GM06990 (cell line): ENCODE data around the gene RNF215.

Experiments used
- DNase-seq: peaks from one replicate; pipeline ENCODE4 v3.0.0-alpha.2; 2011; ENCODE audit not compliant: insufficient read length; ENCODE audit errors: extremely low read depth
- H3K27me3 ChIP-seq: replicated peaks from 2 replicates; pipeline ENCODE4 v1.6.0; 2011; ENCODE audit warnings: low read length; ENCODE audit not compliant: control insufficient read depth, insufficient read depth
- H3K36me3 ChIP-seq: 2 replicates; pipeline ENCODE4 v1.5.1; 2011; ENCODE audit warnings: low read length; ENCODE audit not compliant: control insufficient read depth, insufficient read depth
- H3K4me3 ChIP-seq: replicated peaks from 2 replicates; pipeline ENCODE4 v1.5.1; 2011; ENCODE audit warnings: low read depth, mild to moderate bottlenecking, control low read depth, low read length
- CTCF ChIP-seq: IDR thresholded peaks from 2 replicates; pipeline ENCODE4 v1.5.1; 2011; ENCODE audit warnings: low read length, control low read depth, mild to moderate bottlenecking, inconsistent platforms; ENCODE audit not compliant: insufficient read depth, poor library complexity, severe bottlenecking

RNF215 gene

GRCh38 chr22:30357650-30358215, 29.5 kb downstream of the RNF215 start:
- Histone ChIP-seq H3K4me3 (no peak overlapping the region), H3K27me3 (no peaks in the 10 kb centered on the region), H3K36me3 (peaks cover 2% of the 10 kb centered on the region)
- no peak for DNase-seq
- no peak for TF ChIP-seq CTCF

GRCh38 chr22:30357236-30357570, 30.0 kb downstream of the RNF215 start:
- Histone ChIP-seq H3K27me3 (no peaks in the 10 kb centered on the region), H3K36me3 (peaks cover 6% of the 10 kb centered on the region), H3K4me3 (peak overlapping the region; percentile 93)
- TF ChIP-seq CTCF, result no peak
- DNase-seq, result no peak

- TF ChIP-seq CTCF, result no peak
- Histone ChIP-seq H3K4me3 (peak within 1 kb of the TSS; percentile 93), H3K36me3 (peaks cover 11% of the 10 kb centered on the region), H3K27me3 (no peaks in the 10 kb centered on the region)
- DNase-seq, result peak; percentile 95
Measured at GRCh38 chr22:30356449-30357235, 30.6 kb downstream of the RNF215 start, which contains the start of the genes CCDC157 and SF3A1. TSS of gene CCDC157 (plus strand) at chr22:30357007. CDS start at chr22:30366001, 8,994 bp downstream. TSS of gene SF3A1 (minus strand) at chr22:30356894. CDS start at chr22:30356792, 102 bp downstream.

GRCh38 chr22:30354644-30355043, 32.6 kb downstream of the RNF215 start:
- Histone ChIP-seq H3K36me3 (peaks cover 13% of the 10 kb centered on the region), H3K27me3 (no peaks in the 10 kb centered on the region), H3K4me3 (peak overlapping the region; percentile 10)
- DNase-seq, result no peak
- TF ChIP-seq CTCF, result no peak

- H3K4me3 ChIP-seq, result no peak overlapping the region
- TF ChIP-seq CTCF, result no peak
- no peaks in the 10 kb centered on the region for H3K27me3 ChIP-seq
- DNase-seq, result no peak
- peaks cover 21% of the 10 kb centered on the region for H3K36me3 ChIP-seq
Measured at GRCh38 chr22:30351226-30351625, 36.0 kb downstream of the RNF215 start.
